ENCODE measurements around the gene GPR84.

DNA sequence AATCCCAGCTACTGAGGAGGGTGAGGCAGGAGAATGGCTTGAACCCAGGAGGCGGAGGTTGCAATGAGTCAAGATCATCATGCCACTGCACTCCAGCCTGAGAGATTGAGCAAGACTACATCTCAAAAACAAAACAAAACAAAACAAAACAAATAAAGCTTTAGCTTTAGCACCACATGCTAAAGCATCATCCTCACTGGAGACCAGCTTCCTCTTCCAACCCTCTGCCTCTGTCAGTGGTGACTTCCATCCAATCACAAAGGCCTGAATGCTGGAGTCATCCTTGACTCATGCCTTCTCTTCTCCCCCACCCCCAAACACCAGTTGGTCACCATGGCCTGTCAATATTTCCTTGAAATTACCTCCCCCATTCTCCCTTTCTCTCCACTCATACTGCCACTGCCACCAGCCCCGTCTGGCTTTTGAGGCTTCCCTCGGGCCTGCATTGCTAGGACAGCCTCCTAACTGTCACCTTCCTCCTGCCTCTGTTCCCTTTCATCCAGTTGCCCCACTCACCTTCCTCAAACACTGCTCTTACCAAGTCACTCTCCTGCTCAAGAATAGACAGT lies 18.8 kb upstream of the GPR84 start:
- TF ChIP-seq CTCF (IDR thresholded peaks at IDR 0.05; ENCODE audit: low read depth, low read length, poor library complexity, severe bottlenecking): no peak
- no peak for TF ChIP-seq EZH2phosphoT487 (IDR thresholded peaks at IDR 0.05; ENCODE audit: borderline replicate concordance, low read length)

All from DOHH2 (cell line).